ENCODE measurements around the gene RCCD1. TPM values are rescaled to one million over a fixed set of nuclear protein-coding genes. Genes with fewer than 3 reads are reported as not detected.

RCCD1 gene
- total RNA-seq, 1 experiment from 2014 or later = not detected

Other genes starting within 250 kb of the RCCD1 start
- gene BLM, start 237.5 kb upstream of the RCCD1 start, total RNA-seq (2014; rRNA removed; shearing (Covaris generic)) = 11.0 and 12.1 TPM in 2 replicates
- gene FURIN, start 86.3 kb upstream of the RCCD1 start, total RNA-seq (2014; rRNA removed; shearing (Covaris generic)) = 8.1 and 16.9 TPM in 2 replicates
- gene FES, start 70.4 kb upstream of the RCCD1 start, total RNA-seq (2014; rRNA removed; shearing (Covaris generic)) = 0.43 and 0.88 TPM in 2 replicates
- 3.9 and 10.0 TPM in 2 replicates for gene MAN2A2, start 51.6 kb upstream of the RCCD1 start, total RNA-seq (2014; rRNA removed; shearing (Covaris generic))
- gene HDDC3, start 22.3 kb upstream of the RCCD1 start, total RNA-seq (2014; rRNA removed; shearing (Covaris generic)) = 12.9 and 18.1 TPM in 2 replicates
- gene UNC45A, start 19.6 kb upstream of the RCCD1 start, total RNA-seq (2014; rRNA removed; shearing (Covaris generic)) = 34.6 and 35.2 TPM in 2 replicates
- 245 and 259 TPM in 2 replicates for gene PRC1, start 39.7 kb downstream of the RCCD1 start, total RNA-seq (2014; rRNA removed; shearing (Covaris generic))
- 7.5 and 12.6 TPM in 2 replicates for gene VPS33B, start 67.7 kb downstream of the RCCD1 start, total RNA-seq (2014; rRNA removed; shearing (Covaris generic))
- 0.04 TPM in 1 of 2 replicates, not detected in the other for gene SV2B, start 145.4 kb downstream of the RCCD1 start, total RNA-seq (2014; rRNA removed; shearing (Covaris generic))